HG03439 (cell line): ENCODE measurements around the gene SMPD4.
"Not testable (repeated sequence)": the region's sequence is repeated elsewhere in the genome, so short reads cannot be mapped to it uniquely, and the experiment has no call there.

ENCODE experiments used
- ATAC-seq: cut with Tn5 transposase; IDR thresholded peaks from one replicate; pipeline ENCODE4 v1.9.1; 2021; ENCODE audit warnings: mild to moderate bottlenecking, moderate library complexity; ENCODE audit not compliant: unreplicated experiment

The SMPD4 gene

GRCh38 chr2:130181325-130181879 lies at the start of gene SMPD4:
Gene SMPD4 (minus strand): TSS chr2:130181602. CDS start chr2:130176592, 5,010 bp downstream.
- ATAC-seq, result peak; percentile 65

GRCh38 chr2:130230907-130231306 lies 49.5 kb upstream of the SMPD4 start:
- not testable (repeated sequence) for ATAC-seq

- ATAC-seq, result not testable (repeated sequence)
Measured at GRCh38 chr2:130230376-130230775, 49.0 kb upstream of the SMPD4 start.

- ATAC-seq, result not testable (repeated sequence)
Measured at GRCh38 chr2:130229161-130229510, 47.7 kb upstream of the SMPD4 start.

- ATAC-seq, result not testable (repeated sequence)
Measured at GRCh38 chr2:130228467-130229160, 47.2 kb upstream of the SMPD4 start.

DNA sequence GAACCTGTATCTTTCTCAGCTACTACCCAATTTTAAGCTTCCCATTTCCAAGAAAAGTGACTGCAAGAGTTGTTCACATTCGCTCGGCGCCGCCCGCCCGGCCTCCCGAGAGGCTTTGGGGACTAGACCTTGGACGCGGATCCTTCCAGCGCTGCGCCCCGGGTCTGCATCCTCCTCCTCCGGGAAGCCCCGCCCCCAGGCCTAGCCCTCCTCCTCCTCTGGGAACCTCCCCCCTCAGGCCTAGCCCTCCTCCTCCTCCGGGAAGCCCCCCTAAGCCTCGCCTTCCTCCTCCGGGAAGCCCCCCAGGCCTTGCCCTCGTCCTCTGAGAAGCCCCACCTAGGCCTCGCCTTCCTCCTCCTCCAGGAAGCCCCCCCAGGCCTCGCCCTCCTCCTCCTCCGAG lies 46.6 kb upstream of the SMPD4 start:
- ATAC-seq, result not testable (repeated sequence)

DNA sequence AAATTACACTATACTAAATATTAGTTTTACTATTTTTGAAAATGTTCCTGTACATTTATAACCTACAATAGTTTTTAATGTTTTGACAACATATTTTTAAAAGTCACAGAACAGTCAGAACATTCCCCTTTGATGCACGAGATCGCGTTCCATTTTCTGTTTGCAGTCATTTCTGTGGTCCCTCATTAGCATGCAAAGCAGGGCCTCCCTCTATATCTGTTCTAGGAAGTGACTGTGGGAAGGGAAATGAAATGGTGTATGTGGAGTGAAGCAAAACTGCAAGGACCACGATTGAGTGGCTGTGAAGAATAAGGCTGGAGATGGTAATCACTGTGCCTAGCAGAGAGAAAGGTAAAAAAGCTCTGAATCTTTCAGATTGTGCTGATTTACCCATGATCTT lies 41.1 kb upstream of the SMPD4 start:
- peak; percentile 94 for ATAC-seq

- ATAC-seq, result not testable (repeated sequence)
Measured at GRCh38 chr2:130220505-130220904, 39.1 kb upstream of the SMPD4 start.

DNA sequence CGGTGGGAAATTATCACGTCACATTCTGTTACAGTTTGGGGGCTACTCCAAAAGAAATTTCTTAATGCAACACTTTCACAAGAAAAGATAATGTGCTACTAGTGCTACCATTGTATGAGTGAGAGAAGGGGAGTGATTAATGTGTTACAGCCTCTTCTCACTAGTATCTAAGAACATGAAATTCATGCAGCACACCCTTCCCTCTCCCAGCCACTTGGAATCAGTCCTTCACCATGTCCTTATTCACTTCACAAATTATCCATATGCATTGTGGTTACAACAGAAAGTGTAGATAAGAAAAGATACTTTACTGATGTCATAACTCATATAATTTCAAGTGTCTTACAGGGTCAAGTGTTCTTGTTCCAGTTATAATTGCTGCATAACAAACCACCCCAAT lies 37.7 kb upstream of the SMPD4 start:
- ATAC-seq, result not testable (repeated sequence)

- not testable (repeated sequence) for ATAC-seq
Measured at GRCh38 chr2:130207051-130207450, 25.6 kb upstream of the SMPD4 start.

DNA sequence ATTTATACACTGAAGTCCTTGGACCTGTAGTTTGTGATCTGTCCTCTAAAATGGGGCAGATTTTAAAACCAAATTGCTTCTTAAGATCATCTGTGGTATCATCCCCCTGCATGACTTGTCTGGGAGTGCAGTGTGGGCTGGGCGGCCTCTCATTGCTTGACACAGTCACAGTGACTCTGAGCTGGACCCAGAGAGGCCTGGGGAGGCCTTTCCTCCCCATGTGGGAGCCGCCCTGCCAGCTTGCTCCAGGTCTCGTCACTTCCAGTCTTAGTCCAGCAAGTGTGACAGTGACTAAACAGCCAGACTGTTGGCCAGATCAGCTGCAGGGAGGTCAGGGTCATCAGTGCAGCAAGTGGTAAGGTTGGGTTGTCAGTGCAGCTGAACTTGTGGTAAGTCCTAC lies 21.7 kb upstream of the SMPD4 start:
- ATAC-seq, result not testable (repeated sequence)

DNA sequence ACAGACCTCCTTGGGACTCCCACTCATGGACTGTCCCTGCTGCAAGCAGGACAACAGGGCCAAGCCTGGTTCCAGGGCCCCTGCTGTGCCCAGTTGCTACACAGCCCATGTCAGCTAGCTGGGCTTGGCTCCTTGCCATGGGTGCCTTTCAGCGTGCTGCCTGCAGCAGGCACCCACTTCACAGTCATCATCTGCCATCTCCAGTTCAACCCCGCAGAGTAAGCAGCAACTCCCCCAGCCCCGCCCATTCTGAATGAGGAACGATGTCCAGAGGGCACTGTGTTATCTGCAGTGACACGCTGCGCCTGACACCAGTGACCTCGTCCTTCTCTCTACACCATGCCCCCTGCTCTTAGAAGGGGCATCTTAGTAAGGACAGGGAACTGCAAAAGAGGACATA lies 21.1 kb upstream of the SMPD4 start:
- not testable (repeated sequence) for ATAC-seq

DNA sequence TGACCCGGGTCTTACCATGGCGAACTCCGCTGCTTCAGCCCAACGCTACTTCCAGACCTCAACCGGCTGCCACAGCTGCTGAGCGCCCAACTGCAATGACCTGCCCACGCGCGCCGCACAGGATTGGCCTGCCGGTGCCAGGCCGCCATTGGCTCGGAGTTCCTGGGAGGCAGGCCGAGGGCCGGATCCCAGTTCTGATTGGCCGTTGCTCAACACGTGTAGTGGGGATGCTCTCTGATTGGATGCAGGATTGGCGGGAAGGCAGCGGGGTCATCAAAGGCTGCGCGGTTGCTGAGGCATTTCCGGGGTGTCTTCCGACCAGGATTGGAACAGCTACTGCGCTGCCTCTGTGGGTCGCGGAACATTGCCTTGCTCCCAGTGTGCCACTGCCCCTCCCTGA lies 16.9 kb upstream of the SMPD4 start, which contains the start of gene TUBA3E:
Gene TUBA3E, minus strand, starts transcription at position 97 of the 400 bp plus-strand sequence. Its CDS starts 79 bp downstream, at position 18.
- ATAC-seq, result no peak

- not testable (repeated sequence) for ATAC-seq
Measured at GRCh38 chr2:130196052-130196451, 14.7 kb upstream of the SMPD4 start.

GRCh38 chr2:130195089-130195635 lies 13.8 kb upstream of the SMPD4 start:
- ATAC-seq, result not testable (repeated sequence)

GRCh38 chr2:130193824-130194223 lies 12.4 kb upstream of the SMPD4 start:
- ATAC-seq, result not testable (repeated sequence)

GRCh38 chr2:130192451-130192850 lies 11.0 kb upstream of the SMPD4 start:
- ATAC-seq, result not testable (repeated sequence)

DNA sequence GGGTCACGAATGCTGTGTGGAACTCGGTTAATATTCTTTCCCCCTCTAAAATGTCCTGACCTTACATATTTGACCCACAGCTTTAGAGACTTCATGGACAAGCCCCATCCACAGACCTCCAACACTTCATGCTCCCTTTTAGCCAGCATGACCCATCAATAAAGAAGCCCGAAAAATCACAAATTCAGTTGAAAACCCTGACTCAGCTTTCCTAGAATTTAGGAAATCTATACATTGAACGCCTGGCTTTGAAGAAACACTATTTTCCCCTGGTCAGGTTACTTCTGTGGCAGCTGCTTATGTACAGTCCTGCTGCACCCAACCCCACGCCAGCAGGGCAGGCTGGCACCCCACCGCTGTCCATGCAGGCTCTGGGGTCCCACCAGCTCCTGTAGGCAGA lies 9.9 kb upstream of the SMPD4 start:
- ATAC-seq, result not testable (repeated sequence)

DNA sequence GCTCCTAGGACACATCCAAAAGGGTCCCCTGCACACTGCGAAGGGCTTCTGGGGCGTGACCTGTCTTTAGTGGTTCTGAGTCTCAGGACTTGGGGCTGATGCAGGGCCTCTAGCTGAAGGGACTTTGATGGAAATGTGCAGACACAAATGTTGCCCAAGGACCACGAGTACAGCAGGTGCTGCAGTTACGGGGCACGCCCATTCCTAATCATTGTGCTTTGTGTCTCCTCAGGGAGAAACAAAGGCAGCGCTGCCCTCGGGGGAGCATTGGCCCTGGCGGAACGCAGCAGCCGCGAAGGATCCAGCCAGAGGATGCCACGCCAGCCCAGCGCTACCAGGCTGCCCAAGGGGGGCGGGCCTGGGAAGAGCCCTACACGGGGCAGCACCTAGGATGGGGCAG lies 8.8 kb upstream of the SMPD4 start:
- ATAC-seq, result no peak

DNA sequence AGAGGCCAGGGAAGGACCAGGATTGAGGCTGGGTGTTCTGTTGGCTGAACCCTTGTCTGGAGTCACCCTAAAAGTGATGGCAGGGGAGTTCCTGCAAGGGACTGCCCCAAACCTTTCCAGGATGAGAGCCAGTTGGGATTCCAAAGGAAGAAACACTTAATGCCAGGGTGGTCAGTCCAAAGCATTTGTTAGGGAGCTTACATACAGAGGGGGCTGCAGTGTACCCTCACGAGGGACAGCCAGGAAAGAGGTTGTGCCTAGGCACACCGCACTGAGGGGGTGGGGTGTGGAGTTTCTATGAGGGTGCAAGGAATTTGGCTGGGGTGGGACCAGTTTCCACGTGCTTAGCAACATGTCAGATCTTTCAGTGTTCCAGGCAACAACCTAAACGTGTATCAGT lies 7.6 kb upstream of the SMPD4 start:
- ATAC-seq, result not testable (repeated sequence)

DNA sequence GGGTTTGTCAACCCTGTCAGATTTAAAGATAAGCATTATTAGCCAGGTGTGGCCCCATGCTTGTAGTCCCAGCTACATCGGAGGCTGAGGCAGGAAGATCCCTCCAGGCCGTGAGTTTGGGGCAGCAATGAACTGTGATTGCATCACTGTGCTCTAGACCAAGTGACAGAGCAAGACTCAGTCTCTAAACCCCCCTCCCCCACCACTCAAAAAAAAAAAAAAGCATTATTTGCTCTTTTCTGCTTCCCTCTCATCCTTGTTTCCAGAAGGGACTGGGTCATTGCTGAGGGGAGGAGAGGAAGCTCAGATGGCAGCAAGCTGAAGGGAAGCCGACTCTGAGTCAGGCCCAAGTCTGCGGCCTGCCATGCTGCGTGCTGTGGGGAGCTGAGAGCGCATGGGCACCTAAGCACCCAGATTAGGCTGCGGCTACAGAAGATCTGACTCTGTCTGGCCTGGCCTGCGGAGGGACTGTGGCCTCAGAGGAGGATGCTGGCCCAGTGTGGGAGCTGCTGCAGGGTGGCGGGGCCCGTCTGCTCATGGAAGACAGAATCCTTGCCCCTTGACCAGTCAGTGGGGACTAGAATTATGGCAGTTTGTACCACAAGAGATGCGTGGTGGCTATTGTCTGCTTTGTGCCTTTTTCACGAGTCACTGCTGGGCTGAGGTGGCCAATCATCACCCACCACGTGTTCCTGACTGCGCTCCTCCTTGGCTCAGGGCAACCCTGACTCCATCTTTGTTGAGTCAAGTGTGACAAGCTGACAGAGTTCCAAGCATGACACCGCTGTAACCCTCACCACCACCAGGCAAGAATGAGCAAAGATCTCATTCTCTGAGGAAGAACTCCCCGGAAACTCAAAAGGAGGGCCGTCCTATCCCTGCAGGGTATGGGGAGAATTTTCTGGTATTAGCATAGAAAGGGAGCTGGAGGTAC lies 6.7 kb upstream of the SMPD4 start:
- ATAC-seq, result not testable (repeated sequence)
